HCT116 (cell line): ENCODE results near the gene FBXW8.

Experiments used
- CBX3 ChIP-seq: IDR thresholded peaks from 2 replicates; pipeline ENCODE4 v1.6.1; 2012; ENCODE audit warnings: low read depth
- CEBPB ChIP-seq: IDR thresholded peaks from 2 replicates; pipeline ENCODE4 v1.6.1; 2012; ENCODE audit warnings: low read depth
- CTCF ChIP-seq, 3 experiments: fragments of 200-600 bp in 1 of 3; sonication (generic) in 1 of 3; IDR thresholded peaks in 2 of 3; conservative IDR thresholded peaks in 1 of 3; 2 replicates each; pipeline ENCODE4 v1.5.1; 2012 to 2017; ENCODE audit warnings: low read depth in 2 of 3, low read length in 2 of 3, antibody characterized with exemption in 1 of 3, borderline replicate concordance in 1 of 3, control low read depth in 1 of 3, mild to moderate bottlenecking in 1 of 3, mixed read lengths in 1 of 3, mixed run types in 1 of 3, moderate library complexity in 1 of 3; ENCODE audit not compliant: insufficient read depth in 1 of 3
- EZH2 ChIP-seq: fragments of 200-600 bp; sonication (generic); IDR thresholded peaks from 2 replicates; pipeline ENCODE4 v1.6.1; 2017; ENCODE audit warnings: antibody characterized with exemption, mixed run types
- EZH2phosphoT487 ChIP-seq: fragments of 200-600 bp; IDR thresholded peaks from 2 replicates; pipeline ENCODE4 v1.6.1; 2018; ENCODE audit warnings: antibody characterized with exemption, borderline replicate concordance
- FOSL1 ChIP-seq: IDR thresholded peaks from 2 replicates; pipeline ENCODE4 v1.6.1; 2012; ENCODE audit warnings: low read depth
- JUND ChIP-seq: IDR thresholded peaks from 2 replicates; pipeline ENCODE4 v1.6.1; 2012
- MAX ChIP-seq: IDR thresholded peaks from 2 replicates; pipeline ENCODE4 v1.6.1; 2012
- POLR2A ChIP-seq: IDR thresholded peaks from 2 replicates; pipeline ENCODE4 v1.7.0; 2011; ENCODE audit warnings: borderline replicate concordance; ENCODE audit not compliant: insufficient read depth, insufficient read length; ENCODE audit errors: extremely low read depth
- POLR2AphosphoS5 ChIP-seq: IDR thresholded peaks from 2 replicates; pipeline ENCODE4 v1.6.1; 2011; ENCODE audit warnings: mild to moderate bottlenecking, low read depth, low read length, moderate library complexity
- RAD21 ChIP-seq: IDR thresholded peaks from 2 replicates; pipeline ENCODE4 v1.6.1; 2012; ENCODE audit warnings: low read depth, mild to moderate bottlenecking
- REST ChIP-seq: IDR thresholded peaks from 2 replicates; pipeline ENCODE4 v1.6.1; 2012; ENCODE audit warnings: low read depth
- ZBTB33 ChIP-seq: IDR thresholded peaks from 2 replicates; pipeline ENCODE4 v1.6.1; 2011; ENCODE audit warnings: mild to moderate bottlenecking, low read length, moderate library complexity; ENCODE audit not compliant: insufficient replicate concordance; ENCODE audit errors: extremely low read depth
- ZNF274 ChIP-seq: fragments of 200-500 bp; sonication (Bioruptor generic); IDR thresholded peaks from 2 replicates; pipeline ENCODE4 v1.6.1; 2014; ENCODE audit warnings: mild to moderate bottlenecking, low read depth, low read length, inconsistent platforms

- no peak for TF ChIP-seq ZNF274
- no peak for TF ChIP-seq CTCF (IDR thresholded peaks at IDR 0.05 in 2 of 3, conservative IDR thresholded peaks at IDR 0.05 in 1 of 3; ENCODE audit: borderline replicate concordance in 1 of 3, insufficient read depth in 1 of 3, low read depth in 2 of 3, low read length in 2 of 3)
- no peak for TF ChIP-seq REST
- TF ChIP-seq EZH2, result no peak
- no peak for TF ChIP-seq POLR2AphosphoS5
- no peak for TF ChIP-seq POLR2A
- no peak for TF ChIP-seq EZH2phosphoT487
- no peak for TF ChIP-seq ZBTB33
- TF ChIP-seq MAX, result no peak
- no peak for TF ChIP-seq RAD21
- no peak for TF ChIP-seq CEBPB
- TF ChIP-seq CBX3, result no peak
- no peak for TF ChIP-seq FOSL1
- TF ChIP-seq JUND, result no peak
These were observed 94.8 kb downstream of the FBXW8 start for GRCh38 chr12:117005417-117006046.
